Activated CD8-positive, alpha-beta T cell treated with anti-CD3 and anti-CD28 coated beads for 36 hours (primary cell): ENCODE results near the gene CMTM4. TPM values are rescaled to one million over a fixed set of nuclear protein-coding genes. Genes with fewer than 3 reads are reported as not detected.

Experiments used
- ATAC-seq: fragments of 200-7000 bp; cut with Tn5 transposase; one replicate; pipeline ENCODE4 v1.10.0; 2021; ENCODE audit warnings: mild to moderate bottlenecking, moderate library complexity
- CTCF ChIA-PET: fragments of 350-600 bp; sonication (Branson Sonifier 250); formaldehyde crosslinking; loops from one replicate; lab custom pipeline; 2021; ENCODE audit warnings: antibody characterized with exemption; lab: Charles Lee
- POLR2A ChIA-PET: fragments of 350-600 bp; sonication (Branson Sonifier 250); formaldehyde crosslinking; loops from one replicate; lab custom pipeline; 2021; ENCODE audit warnings: antibody characterized with exemption; lab: Charles Lee
- DNase-seq: peaks from one replicate; pipeline ENCODE4 v3.0.0-alpha.2; 2020
- H3K27ac Mint-ChIP-seq: one replicate; pipeline ENCODE4 v1.8.0; 2021; ENCODE audit warnings: mild to moderate bottlenecking, mixed read lengths
- H3K27me3 Mint-ChIP-seq: one replicate; pipeline ENCODE4 v1.8.0; 2021; ENCODE audit warnings: mixed read lengths
- H3K36me3 Mint-ChIP-seq: one replicate; pipeline ENCODE4 v1.8.0; 2021; ENCODE audit warnings: low read depth, mixed read lengths
- H3K4me1 Mint-ChIP-seq: one replicate; pipeline ENCODE4 v1.8.0; 2021; ENCODE audit warnings: low read depth, mixed read lengths
- H3K4me3 Mint-ChIP-seq: one replicate; pipeline ENCODE4 v1.8.0; 2021; ENCODE audit warnings: mild to moderate bottlenecking, moderate library complexity, mixed read lengths
- H3K9me3 Mint-ChIP-seq: one replicate; pipeline ENCODE4 v1.8.0; 2021; ENCODE audit warnings: mixed read lengths
- intact Hi-C: fragments of 100-400 bp; cut with micrococcal nuclease; formaldehyde crosslinking; loops from one replicate; pipeline ENCODE4 v1.10.0; 2022
- total RNA-seq, 2 experiments: library from RNA; stranded (reverse); gene quantifications; one replicate each; pipeline ENCODE4 v1.2.3, GENCODE V29; 2021
- TF ChIP-seq, protein P1 (sequence below): fragments of 200-600 bp; IDR thresholded peaks from one replicate; pipeline ENCODE4 v1.8.0; 2022; ENCODE audit warnings: antibody characterized with exemption, mild to moderate bottlenecking

The CMTM4 gene
- total RNA-seq, 2 experiments from 2014 or later: 3.2 to 3.5 TPM

DNA sequence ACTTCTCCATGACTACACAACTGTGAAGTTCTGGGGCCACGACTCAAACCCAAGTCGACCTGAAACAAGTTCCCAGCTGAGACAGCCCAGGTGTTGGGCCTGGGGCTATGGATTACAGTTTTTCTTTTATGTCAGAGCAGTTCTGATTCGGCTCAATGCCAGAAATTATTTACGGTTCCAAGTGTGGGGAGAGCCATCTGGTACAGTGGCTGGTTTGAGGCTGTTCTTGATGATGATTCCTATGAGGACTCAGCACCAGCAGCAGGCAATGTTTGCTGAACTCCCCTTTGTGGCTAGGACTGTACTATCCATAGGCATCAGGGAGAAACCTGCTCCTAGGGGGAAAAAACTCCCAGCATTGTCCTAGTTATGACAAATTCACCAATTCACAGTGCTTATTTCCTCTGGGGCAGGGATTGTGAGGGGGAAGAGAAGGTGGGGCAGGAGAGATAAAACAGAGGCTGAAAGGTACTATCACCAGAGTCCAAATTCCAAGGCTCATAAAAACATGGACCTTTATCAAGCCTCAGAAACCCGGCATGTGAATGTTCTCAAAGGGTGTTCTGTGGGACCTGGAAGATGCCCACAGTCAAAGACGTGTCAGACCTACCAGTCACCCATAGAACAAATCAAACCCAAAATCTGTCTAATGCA lies 18.2 kb upstream of the CMTM4 start:
- ChIA-PET CTCF (interaction anchor here (4.7 kb wide), 1 partner anchor 12 kb away, joined by 25 read pairs; no protein-coding TSS in a partner anchor), POLR2A (interaction anchor here (1.1 kb wide), 1 partner anchor 12 kb away, joined by 3 read pairs; no protein-coding TSS in a partner anchor)
- intact Hi-C loops: no loop called here
- Mint-ChIP-seq H3K36me3 (peaks cover 1% of the 10 kb centered on the region), H3K4me3 (no peak overlapping the region), H3K27me3 (peaks cover 3% of the 10 kb centered on the region), H3K27ac (no peak overlapping the region), H3K4me1 (no peaks in the 10 kb centered on the region), H3K9me3 (no peaks in the 10 kb centered on the region)
- ATAC-seq (no peak), DNase-seq (no peak)
- TF ChIP-seq, protein P1, sequence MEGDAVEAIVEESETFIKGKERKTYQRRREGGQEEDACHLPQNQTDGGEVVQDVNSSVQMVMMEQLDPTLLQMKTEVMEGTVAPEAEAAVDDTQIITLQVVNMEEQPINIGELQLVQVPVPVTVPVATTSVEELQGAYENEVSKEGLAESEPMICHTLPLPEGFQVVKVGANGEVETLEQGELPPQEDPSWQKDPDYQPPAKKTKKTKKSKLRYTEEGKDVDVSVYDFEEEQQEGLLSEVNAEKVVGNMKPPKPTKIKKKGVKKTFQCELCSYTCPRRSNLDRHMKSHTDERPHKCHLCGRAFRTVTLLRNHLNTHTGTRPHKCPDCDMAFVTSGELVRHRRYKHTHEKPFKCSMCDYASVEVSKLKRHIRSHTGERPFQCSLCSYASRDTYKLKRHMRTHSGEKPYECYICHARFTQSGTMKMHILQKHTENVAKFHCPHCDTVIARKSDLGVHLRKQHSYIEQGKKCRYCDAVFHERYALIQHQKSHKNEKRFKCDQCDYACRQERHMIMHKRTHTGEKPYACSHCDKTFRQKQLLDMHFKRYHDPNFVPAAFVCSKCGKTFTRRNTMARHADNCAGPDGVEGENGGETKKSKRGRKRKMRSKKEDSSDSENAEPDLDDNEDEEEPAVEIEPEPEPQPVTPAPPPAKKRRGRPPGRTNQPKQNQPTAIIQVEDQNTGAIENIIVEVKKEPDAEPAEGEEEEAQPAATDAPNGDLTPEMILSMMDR: no peak

DNA sequence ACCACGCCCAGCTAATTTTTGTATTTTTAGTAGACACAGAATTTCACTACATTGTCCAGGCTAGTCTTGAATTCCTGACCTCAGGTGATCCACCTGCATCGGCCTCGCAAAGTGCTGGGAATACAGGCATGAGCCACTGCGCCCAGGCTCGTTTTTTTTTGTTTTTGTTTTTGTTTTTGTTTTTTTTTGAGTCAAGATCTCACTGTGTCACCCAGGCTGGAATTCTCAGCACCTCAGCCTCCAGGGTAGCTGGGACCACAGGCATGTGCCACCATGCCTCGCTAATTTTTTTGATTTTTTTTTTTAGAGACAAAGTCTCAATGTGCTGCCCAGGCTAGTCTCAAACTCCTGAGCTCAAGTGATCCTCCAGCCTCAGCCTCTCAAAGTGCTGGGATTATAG lies 17.5 kb upstream of the CMTM4 start:
- POLR2A ChIA-PET: interaction anchor here (1.1 kb wide), 1 partner anchor 13 kb away, joined by 3 read pairs; no protein-coding TSS in a partner anchor
- TF ChIP-seq, protein P1: no peak
- intact Hi-C loops: no loop called here
- ATAC-seq (no peak), DNase-seq (no peak)
- peaks cover 3% of the 10 kb centered on the region for H3K27me3 Mint-ChIP-seq
- H3K4me3 Mint-ChIP-seq: no peak overlapping the region
- H3K36me3 Mint-ChIP-seq: peaks cover under 1% of the 10 kb centered on the region
- H3K4me1 Mint-ChIP-seq: no peaks in the 10 kb centered on the region
- CTCF ChIA-PET: interaction anchor here (1.7 to 4.7 kb wide), 2 partner anchors 13 to 26 kb away, joined by 3 to 25 read pairs; no protein-coding TSS in a partner anchor
- no peak overlapping the region for H3K27ac Mint-ChIP-seq
- H3K9me3 Mint-ChIP-seq: no peaks in the 10 kb centered on the region

DNA sequence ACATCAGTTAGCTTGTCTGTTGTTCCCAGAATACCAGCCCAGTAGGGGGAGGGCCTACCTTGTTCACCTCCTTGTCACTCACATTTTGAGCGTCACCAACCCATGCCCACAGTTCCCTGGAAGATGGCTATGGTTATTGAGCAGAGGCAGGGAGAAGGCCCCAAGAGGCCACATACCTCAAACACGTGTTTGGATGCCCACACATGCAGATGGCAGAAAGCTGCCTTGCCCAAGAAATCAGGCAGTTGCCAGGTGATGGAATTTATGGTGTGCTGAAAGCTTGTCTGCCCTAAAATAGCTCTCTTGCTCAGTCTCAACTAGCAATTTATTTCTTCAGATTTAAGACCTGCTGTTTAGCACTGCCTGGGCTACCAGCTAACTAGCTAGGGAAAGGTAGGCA lies 16.5 kb upstream of the CMTM4 start:
- no peak for DNase-seq
- Mint-ChIP-seq H3K4me1 (no peaks in the 10 kb centered on the region), H3K27me3 (peaks cover 3% of the 10 kb centered on the region), H3K9me3 (no peaks in the 10 kb centered on the region), H3K36me3 (no peaks in the 10 kb centered on the region), H3K4me3 (no peak overlapping the region), H3K27ac (no peak overlapping the region)
- TF ChIP-seq, protein P1: no peak
- ATAC-seq: no peak
- intact Hi-C loops: no loop called here
- POLR2A ChIA-PET: interaction anchor here (1.1 kb wide), 1 partner anchor 12 kb away, joined by 3 read pairs; no protein-coding TSS in a partner anchor
- CTCF ChIA-PET: interaction anchor here (0.6 to 2.1 kb wide), 7 partner anchors 13 to 62 kb away, joined by 3 to 8 read pairs (median 4); no protein-coding TSS in a partner anchor

DNA sequence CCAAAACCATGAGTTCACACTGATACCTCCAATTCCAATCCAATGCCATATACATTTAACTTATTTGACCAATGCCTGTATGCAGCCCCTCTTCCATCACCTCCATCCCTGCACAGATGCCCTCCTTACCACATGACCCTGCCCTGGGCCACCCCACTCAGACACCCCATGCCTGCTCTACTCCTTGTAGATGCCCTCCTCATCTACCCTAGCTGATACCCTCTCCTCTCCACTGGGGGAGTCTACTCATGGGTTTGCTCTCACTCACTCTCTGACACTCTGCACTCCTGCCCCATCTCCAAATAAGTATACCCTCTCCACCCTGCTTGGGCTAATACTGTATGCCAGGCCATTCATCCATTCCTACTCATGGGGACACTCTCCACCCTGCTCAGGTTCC lies 16.0 kb upstream of the CMTM4 start:
- CTCF ChIA-PET: interaction anchor here (0.6 to 2.1 kb wide), 6 partner anchors 13 to 62 kb away, joined by 3 to 8 read pairs (median 4); no protein-coding TSS in a partner anchor
- POLR2A ChIA-PET: no interaction called here
- TF ChIP-seq, protein P1: no peak
- H3K27me3 Mint-ChIP-seq: peaks cover 3% of the 10 kb centered on the region
- H3K27ac Mint-ChIP-seq: no peak overlapping the region
- no peaks in the 10 kb centered on the region for H3K36me3 Mint-ChIP-seq
- intact Hi-C loops: no loop called here
- H3K4me3 Mint-ChIP-seq: no peak overlapping the region
- no peaks in the 10 kb centered on the region for H3K4me1 Mint-ChIP-seq
- DNase-seq (no peak), ATAC-seq (no peak)
- H3K9me3 Mint-ChIP-seq: no peaks in the 10 kb centered on the region

DNA sequence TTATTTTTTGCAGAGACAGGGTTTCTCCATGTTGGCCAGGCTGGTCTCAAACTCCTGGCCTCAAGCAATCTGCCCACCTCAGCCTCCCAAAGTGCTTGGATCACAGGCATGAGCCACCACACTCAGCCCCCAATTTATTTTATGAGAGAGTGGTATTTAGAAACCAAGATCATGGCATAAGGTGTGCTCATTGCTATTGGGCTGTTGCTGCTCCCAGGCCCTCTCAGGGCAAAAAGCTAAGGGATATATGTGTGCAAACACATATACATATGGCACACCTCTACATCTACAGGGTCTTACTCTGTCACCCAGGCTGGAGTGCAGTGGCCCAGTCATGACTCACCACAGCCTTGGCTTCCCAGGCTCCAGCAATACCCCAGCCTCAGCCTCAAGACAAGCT lies 15.0 kb upstream of the CMTM4 start:
- ATAC-seq (no peak), DNase-seq (no peak)
- H3K4me1 Mint-ChIP-seq: no peaks in the 10 kb centered on the region
- POLR2A ChIA-PET: no interaction called here
- no peaks in the 10 kb centered on the region for H3K9me3 Mint-ChIP-seq
- H3K27me3 Mint-ChIP-seq: peaks cover 3% of the 10 kb centered on the region
- H3K36me3 Mint-ChIP-seq: no peaks in the 10 kb centered on the region
- H3K4me3 Mint-ChIP-seq: no peak overlapping the region
- H3K27ac Mint-ChIP-seq: no peak overlapping the region
- TF ChIP-seq, protein P1: no peak
- intact Hi-C loops: no loop called here
- CTCF ChIA-PET: interaction anchor here (2.1 kb wide), 1 partner anchor 17 kb away, joined by 8 read pairs; no protein-coding TSS in a partner anchor
